HG03135 (cell line): Measurements from ENCODE around the gene HIPK2.

Experiments used
- ATAC-seq: cut with Tn5 transposase; IDR thresholded peaks from one replicate; pipeline ENCODE4 v1.9.1; 2021; ENCODE audit warnings: mild to moderate bottlenecking, moderate library complexity; ENCODE audit not compliant: unreplicated experiment

Gene HIPK2

DNA sequence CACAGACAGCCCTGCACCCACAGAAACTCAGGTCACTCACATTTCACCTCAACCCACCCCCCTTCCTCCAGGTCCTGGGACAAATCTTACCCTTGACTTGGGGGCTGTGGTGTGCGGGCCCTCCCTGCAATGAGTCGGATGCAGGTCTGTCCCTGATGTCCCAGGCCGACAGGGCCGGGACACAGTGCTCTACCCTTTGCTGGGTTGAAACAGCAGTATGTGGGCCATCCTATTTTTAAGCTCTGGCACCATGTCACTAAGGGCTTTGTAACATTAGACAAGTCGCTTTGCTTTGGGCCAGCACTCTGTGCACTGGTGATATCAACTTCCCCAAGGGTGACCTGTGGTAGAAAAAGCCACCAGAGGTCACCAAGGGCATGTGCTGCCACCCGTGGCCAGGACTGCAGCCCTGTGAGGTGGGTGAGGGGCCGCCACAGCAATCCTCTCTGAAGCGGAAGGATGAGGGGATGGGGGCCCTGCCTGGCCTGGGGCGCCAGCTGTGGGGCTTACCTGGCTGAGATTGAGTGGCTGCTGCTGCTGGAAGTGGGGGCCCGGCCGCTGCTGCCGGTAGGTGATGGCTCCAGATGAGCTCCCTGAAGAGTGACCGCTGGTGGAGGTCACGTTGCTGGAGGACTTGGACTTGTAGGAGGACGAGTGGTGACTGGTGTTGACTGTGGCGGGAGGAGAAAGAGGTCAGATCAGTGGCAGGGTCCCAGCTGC is 203.0 kb downstream of the HIPK2 start:
- no peak for ATAC-seq

DNA sequence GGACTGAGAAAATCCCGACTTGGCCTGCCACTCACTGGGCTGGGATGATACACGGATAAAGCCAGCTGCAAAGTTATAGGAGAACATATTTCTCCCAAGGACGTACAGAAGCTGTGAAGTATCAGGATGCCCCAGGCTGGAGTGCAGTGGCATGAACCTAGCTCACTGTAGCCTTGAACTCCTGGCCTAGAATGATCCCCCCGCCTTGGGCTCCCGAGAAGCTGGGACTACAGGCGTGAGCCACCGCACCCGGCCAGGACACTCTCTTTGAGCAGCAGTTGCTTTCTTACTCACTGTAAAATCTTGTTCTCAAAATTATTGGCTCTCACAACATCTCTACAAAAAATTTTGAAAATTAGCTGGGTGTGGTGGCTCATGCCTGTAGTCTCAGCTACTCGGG is 203.9 kb downstream of the HIPK2 start:
- no peak for ATAC-seq

DNA sequence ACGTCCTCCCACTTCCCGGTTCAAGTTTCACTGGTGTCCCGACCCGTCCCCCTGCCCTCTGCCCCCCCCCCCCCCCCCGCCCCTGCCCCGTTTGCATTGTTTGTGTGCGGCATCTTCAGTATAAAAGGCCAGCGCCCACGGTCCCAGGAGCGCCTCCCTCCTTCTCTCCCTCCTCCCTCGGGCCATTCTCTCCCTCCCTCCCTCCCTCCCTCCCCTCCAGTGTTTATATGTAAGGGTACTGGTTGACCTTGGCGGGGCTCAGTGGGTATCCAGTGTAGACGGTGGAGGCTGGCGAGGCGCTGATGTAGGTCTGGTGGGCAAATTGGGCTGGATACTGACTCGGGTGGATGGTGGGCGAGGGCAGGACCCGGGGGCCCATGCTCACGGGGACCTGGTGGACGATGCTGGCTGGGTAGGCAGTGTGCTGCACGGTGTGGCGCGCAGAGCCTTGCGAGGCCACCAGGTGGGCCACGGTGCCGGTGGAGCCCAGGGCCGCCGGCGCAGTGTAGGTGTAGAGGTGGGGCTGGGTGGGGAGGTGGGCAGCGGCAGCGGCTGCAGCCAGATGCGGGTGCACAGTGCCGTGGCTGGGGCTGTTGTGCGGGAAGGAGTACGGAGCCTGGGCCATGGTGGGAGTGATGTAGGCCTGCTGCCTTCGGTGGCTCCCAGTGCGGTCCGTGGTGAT is 205.0 kb downstream of the HIPK2 start:
- no peak for ATAC-seq

DNA sequence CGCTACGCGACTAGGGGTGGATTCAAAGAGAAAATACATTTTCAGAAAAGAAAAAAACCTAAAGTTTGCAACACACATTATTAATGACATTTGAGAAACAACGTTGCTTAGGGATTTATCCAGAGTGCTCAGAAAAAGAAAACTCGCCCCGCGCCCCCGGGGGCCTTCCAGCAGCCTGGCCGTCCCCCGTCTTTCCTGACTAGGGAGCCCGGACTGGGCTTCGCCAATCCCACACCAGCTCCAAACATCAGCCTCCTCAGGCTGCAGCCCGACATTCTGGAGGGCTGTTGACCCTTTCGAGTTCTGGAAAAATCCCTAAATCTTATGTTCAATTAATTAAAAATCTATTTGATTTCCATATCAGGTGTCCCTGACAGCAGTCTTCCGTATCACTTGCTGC is 205.7 kb downstream of the HIPK2 start:
- ATAC-seq: no peak

DNA sequence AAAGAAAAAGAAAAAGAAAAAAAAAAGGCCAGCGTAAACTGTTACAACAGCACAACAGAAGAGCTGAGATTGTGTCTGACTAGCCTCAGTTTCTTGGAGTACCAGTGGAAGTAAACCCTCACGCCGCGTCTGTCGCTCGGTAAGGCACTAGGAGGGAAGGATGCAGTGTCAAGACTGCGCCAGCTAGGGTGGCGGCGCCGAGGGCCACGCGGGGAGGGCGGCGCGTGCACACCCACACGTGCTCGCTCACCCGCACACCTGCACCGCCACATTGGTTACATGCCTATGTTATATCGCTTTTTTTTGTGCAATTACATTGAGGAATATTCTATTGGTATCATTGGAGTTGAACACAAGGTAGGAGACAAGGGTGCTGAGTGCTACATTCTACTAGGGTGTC is 206.1 kb downstream of the HIPK2 start:
- ATAC-seq: no peak

DNA sequence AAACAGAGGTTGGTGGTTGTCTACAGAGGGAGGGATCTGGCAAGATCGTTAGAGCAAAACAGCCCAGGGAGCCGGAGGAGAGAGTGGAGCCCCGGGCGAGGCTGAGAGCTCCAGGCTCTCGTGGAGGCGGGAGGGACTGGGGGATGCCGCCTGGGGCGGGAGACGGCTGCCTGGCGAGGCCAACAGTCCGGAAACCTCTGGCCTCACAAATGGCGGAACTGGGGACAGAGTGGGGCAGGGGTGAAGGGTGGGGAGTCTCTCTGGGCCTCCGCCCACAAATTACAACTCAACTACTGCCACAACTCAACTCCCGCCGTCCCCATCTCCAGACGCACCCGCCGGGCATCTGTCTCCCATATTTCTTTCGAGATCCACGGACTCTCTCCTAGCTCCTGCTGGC is 206.6 kb downstream of the HIPK2 start:
- no peak for ATAC-seq

DNA sequence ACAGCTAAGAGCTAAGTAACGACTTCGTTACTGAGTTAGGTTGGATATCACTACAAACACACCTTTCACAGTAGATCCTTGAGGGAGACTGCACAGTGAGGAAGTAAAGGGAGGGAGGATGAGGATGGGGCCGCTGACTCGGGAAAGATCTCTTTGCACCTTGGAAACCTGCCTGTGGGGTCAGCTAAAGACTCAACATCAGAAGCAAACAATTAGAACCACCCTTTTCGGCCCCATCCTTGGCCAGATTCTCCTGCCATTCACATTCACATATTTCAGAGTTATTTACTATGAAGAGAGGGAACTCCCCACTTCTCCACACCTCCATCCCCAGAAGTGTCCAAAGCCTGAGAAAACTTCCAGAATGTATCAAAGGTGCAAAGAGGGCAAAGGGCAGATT is 207.2 kb downstream of the HIPK2 start:
- ATAC-seq: no peak

DNA sequence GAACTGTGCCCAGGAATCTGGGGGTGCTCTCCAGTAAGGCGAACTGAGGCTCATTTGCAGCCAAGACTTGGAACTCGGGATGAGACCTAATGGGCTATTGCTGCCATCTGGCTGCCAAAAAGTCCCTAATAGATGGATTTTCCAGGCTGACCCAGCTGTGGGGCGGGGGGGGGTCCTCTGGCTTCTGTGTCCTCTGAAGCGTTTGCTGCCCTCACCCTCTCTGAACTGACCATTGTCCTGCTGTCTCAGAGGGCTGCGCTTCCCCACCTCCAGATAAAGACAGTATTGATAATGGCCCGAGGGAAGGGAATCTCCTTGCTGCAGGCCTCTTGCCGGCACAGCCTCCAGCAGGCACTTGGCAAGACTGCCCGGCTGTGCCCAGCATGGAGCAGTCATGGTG is 207.7 kb downstream of the HIPK2 start:
- ATAC-seq: no peak

DNA sequence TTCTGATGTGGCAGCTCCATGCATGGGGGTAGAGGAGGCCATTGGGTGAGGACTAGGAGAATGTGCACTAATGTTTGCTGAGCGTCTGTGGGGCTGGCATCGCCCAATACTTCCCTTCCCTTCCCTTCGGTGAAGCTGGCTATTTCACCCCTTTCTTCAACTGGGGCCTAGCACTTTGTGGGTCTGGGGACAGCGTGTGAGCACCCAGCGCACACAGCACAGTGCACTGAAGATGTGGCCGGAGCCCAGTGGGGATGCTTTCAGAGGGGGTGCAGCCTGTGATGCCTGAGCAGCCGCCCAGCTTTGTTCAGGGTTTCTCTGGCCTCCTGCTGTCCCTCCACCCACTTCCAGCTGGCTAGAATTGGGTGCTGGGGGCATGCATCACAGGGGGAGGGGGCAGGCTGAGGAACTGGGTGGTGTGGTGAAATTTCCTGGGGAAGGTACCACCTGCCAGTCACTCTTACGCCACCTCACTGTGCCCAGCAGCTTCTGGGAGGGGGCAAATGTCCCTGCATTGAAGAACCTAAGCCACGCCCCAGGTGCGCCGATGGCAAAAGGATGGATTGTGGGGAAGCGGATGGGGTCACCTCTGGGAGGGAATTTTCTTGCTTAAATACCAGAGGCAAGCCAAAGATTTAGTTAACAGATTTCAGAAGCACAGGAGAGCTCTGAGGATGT is 208.8 kb downstream of the HIPK2 start:
- no peak for ATAC-seq

DNA sequence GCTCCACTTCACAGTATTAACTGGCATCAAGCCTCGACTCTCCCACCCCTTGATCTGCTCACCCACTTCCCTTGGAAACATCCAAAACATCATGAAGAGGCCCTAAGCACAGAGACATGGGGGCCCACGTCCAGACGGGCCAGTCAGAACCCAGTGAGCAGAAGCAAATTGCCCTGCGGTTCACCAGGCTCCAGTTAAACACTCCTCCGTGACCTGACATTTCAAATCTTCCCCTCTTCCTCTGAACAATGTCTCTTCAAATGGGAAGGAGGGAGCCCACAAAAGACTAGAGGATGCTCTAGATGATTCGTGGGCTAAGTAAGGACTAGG is 209.5 kb downstream of the HIPK2 start:
- no peak for ATAC-seq

DNA sequence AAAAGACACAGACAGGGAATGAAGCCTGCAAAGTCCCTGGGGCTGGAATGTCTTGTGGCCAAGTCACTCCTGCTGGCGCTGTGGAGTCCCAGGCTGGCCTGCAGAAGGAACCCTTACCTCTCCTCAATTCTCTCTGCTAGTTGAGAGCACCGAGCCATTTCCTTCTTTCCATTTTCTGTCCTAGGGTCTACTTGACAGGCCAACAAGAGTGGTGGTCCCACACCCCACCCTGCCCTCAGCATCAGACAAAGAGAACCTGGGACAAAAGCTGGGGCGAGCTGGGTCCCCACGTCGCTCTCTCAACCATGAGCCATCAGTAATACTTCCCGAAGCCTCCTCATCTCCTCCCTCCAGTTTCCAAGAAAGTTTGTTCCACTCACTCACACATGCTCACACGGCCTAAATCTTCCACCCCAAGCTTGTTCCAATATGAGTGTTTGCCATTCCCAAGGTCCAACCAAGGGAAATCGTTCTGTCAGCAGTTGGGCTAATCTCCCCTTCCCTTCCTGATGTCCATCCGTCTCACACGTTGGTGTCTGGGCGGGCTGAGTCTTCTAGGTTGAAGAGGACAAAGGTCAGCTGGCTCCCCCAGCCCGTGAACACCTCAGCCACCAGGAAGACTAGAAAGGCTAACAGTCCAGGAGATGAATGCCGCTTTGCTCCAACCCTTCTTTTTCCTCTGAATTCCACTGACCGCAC is 210.0 kb downstream of the HIPK2 start:
- no peak for ATAC-seq

DNA sequence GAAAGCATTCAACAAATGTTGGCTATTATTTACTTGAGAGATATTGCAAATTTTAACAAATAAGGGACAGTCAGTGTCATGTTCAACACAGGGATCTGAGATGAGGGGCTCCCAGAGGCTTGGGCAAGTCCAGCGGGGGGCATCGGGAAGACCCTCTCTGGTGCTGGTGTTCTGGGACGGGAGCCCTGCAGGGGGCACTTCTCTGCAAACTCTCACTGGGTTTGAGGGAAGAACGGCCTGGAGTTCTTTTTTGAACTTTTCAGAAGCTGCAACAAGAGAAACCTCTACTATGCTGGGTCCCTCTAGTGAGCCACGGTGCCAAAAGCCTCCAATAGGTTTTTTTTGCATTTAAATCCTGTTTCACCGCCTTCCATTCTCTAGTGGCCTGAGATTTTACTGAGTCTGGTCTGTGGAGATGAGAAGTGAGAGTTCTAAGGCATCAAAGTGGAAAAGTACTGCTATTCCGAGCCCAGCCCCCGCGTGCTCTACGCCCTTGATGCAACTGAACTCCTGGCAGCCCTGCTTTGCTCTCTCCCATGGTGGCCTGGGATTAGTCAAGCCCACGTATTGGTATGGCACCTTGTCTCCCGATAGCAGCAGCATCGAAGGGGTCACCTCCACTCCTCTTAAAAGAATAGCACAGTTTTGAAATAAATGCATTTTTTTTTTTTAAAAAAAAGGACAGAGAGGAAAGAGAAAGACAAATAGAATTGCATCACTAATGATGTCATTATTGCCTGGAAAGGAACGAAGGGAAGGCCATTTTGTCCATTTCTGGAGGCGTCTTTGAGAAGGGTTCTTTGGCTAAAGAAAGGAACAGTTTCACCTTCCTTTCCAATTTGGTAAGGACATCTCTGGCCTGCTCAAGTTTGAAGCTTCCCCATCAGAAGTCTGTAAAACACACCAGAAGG is 210.8 kb downstream of the HIPK2 start:
- ATAC-seq: no peak

DNA sequence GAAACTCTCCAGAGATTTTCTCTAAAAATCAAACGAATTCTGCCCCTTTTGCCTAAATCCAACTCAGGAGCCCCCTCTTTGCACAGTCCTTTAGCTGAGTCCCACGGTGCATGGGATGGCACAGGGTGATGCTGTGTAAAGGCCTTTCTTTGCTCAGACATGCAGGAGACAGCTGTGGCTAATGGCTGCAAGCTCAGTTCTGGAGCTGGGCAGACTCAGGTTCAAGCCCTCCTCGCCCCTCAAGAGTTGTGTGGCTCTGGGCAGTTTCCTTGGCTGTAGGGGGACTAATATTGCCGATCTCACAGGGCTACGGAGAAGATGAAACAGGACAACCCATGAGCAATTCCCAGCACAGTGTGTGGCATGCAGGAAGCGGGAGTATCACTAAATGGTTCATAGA is 211.7 kb downstream of the HIPK2 start:
- ATAC-seq: no peak

DNA sequence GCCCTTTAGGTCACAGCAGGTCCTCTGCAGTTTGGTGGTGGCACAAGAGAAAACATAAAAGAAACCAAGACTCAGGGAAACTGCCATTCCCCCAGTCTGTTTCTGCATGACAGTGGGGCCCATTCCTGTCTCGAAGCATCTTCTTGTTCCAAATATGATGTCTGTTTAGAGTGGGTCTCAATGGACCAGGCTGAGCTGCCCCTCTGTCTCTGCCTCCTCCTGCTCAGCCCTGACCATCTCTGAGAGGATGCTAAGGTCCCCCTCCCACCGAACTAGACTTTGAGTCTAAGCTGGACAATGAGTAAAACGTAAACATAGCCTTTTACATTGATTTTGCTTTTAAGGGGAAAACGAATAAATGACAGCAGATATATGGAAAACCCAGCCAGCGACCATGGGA is 213.9 kb downstream of the HIPK2 start:
- no peak for ATAC-seq

DNA sequence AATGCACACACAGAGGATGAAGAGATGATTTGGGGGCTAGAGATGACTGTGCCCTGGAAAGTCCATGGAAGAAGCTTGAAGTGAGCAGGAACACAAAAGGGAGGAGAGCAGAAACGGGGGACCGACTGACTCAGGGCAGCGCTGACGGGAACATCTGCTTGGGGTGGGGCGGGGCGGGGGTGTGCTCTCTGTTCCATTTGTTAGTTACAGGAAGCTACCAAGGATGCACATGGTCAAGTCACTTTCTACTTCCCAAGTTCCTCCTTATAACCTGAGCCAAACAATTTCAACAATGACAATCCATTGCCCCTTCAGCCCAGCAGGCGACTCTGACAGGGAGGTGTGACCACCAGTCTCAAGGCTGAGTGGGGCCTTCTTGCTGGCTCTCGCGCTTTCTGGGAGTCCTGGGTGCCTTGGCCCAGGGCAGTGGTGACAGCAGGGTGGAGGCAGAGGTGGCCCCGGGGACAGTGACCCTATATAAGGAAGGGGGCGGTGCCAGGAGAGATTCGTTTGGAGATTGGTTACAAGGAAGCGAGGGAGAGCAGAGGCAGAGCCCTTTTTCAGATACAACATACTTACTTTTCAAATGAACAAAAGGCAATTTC is 214.7 kb downstream of the HIPK2 start:
- ATAC-seq: no peak

DNA sequence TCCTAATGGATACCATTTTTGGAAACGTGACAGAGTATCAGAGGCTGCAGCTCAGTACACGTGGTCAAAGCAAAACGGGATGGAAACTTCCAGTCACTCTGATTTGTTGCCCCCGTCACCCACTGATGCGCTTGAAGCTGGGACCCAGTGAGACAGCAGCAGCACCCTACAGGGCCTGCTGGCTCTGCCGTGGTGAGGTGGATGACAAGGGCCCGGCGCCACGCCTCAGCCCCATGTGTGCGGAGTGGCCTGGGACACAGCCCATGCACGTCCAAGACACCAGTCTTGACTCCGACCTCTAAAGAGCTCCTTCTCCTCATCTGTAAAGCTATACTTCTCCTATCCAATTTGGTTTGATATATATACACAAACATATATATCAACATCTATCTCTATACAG is 215.3 kb downstream of the HIPK2 start:
- ATAC-seq: no peak

DNA sequence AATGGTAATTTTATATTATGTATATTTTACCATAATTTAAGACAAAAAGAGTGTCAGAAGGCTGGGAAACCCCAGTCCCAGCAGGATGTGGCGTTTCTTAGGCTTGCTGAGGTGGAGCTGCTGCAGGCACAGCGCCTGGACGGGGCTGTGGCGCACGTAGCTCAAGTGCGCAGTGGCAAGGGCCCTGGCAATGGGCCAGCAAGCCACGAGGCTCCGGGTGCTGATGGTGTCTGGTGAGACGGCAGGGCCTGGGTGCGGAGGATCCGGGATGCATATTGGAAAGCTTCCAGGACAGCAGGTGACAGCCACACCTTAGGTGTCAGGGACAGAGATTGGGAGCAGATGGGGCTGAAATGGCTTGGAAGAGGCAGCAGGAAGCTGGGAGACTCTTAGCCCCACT is 217.1 kb downstream of the HIPK2 start:
- no peak for ATAC-seq

DNA sequence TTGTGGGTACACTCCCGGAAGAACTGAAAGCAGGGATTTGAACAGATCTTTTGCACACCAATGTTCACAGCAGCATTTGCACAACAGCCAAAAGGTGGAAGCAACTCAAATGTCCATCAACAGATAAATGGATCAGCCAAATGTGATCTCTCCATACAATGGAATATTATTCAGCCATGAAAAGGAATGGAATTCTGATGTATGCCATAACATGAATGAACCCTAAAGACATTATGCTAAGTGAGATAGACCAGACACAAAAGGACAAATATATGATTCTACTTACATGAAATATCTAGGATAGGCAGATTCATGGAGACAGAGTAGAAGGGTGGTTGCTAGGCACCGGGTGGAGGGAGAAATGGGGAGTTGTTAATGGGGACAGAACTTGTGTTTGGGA is 217.6 kb downstream of the HIPK2 start:
- no peak for ATAC-seq

DNA sequence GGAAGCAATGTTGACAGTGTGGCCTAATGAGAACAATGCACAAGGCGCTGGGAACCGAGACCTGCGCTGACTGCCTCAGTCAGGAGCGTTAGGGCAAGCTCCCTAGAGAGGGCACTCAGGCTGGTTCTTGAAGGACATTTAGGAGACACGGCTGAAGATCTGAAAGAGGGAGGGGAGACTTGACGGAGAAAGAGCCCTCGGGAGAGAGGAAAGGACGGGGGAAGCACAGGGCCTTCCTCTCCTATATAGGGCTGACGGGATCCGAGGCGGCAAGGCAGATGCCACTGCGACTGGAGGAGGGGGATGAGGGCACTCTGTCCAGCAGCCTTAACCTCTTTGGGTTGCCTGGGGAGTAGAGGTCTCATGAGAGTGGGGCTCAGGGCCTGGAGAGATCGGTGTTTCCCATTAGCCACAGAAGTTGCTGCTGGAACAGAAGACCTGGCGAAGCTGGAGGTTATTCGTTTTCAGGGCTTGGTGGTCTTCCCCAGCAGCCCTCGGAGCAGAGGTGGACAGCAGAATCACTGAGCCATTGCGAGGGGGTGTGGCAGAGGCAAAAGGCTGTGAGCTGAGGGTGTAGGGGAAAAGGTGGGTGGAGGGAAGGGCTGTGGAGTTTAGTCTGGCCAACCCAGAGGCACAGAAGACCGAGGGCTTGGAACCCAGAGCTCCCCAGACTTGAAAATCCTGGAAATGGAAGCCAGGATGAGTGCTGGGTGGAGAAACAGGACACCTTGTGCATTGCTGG is 218.3 kb downstream of the HIPK2 start:
- ATAC-seq: no peak
